K562 (cell line): ENCODE measurements around the gene MED15. TPM values are rescaled to one million over a fixed set of nuclear protein-coding genes. Genes with fewer than 3 reads are reported as not detected.

Experiments used
- ATF1 ChIP-seq, 2 experiments: fragments of 450-650 bp in 1 of 2; IDR thresholded peaks; 2 replicates each; pipeline ENCODE4 v1.6.1; 2016; ENCODE audit warnings: missing compliant biosample characterization in 1 of 2, missing genetic modification characterization in 1 of 2
- NFYB ChIP-seq: IDR thresholded peaks from 2 replicates; pipeline ENCODE4 v1.6.1; 2011; ENCODE audit warnings: mild to moderate bottlenecking, moderate library complexity; ENCODE audit not compliant: insufficient read length; ENCODE audit errors: extremely low read depth
- NR4A1 ChIP-seq, 2 experiments: fragments of 250-450 bp in 1 of 2; fragments of 450-650 bp in 1 of 2; sonication (Bioruptor Pico) in 1 of 2; IDR thresholded peaks; 2 replicates each; pipeline versions ENCODE4 v1.4.0 to v1.6.1; 2016 to 2020; ENCODE audit warnings: mild to moderate bottlenecking in 2 of 2, missing compliant biosample characterization in 1 of 2, missing genetic modification characterization in 1 of 2, moderate library complexity in 1 of 2
- PTBP1 ChIP-seq: fragments of 200-400 bp; formaldehyde crosslinking; IDR thresholded peaks from 2 replicates; pipeline ENCODE4 v1.6.1; 2017; ENCODE audit warnings: low read depth, low read length
- ZC3H8 ChIP-seq: fragments of 450-650 bp; IDR thresholded peaks from 2 replicates; pipeline ENCODE4 v1.6.1; 2017
- ZNF133 ChIP-seq: fragments of 250-450 bp; sonication (Bioruptor Pico); IDR thresholded peaks from 2 replicates; pipeline ENCODE4 v1.4.0; 2020; ENCODE audit warnings: mild to moderate bottlenecking
- ZNF232 ChIP-seq: sonication (generic); formaldehyde crosslinking; IDR thresholded peaks from 2 replicates; pipeline ENCODE4 v1.8.0; 2022; ENCODE audit warnings: mild to moderate bottlenecking, missing genetic modification reagents
- ZNF253 ChIP-seq: fragments of 250-450 bp; sonication (Bioruptor Pico); conservative IDR thresholded peaks from 2 replicates; pipeline ENCODE4 v1.6.1; 2021; ENCODE audit warnings: mild to moderate bottlenecking
- ZNF77 ChIP-seq: fragments of 250-450 bp; sonication (Bioruptor Pico); IDR thresholded peaks from 2 replicates; pipeline ENCODE4 v1.5.0; 2020
- polyA plus RNA-seq, 8 experiments: library from polyadenylated mRNA; depleted of rRNA in 4 of 8; stranded (reverse) in 5 of 8; unstranded in 3 of 8; fragments of >200 nt; fragmentation: Nextera tagmentation in 2 of 8; fragmentation: Illumina TruSeq in 1 of 8; extraction: Ambion mirVana in 2 of 8; extraction: Trizol in 1 of 8; gene quantifications; 2 replicates each; pipeline versions ENCODE4 v1.2.1 to v1.2.3, GENCODE V29; 2011 to 2014; ENCODE audit warnings: inconsistent platforms in 1 of 8, missing spikeins in 1 of 8
- total RNA-seq, 7 experiments: library from RNA; depleted of rRNA in 6 of 7; stranded (reverse); fragments of >200 nt in 6 of 7; fragmentation: Illumina TruSeq in 2 of 7; extraction: Trizol in 2 of 7; gene quantifications; 2 replicates each; pipeline versions ENCODE4 v1.2.1 to v1.2.3, GENCODE V29; 2011 to 2021; ENCODE audit warnings: low replicate concordance in 1 of 7
- TF ChIP-seq, protein P1 (sequence below), 3 experiments: fragments of 200-800 bp in 1 of 3; sonication (Bioruptor generic) in 1 of 3; sonication (generic) in 1 of 3; formaldehyde crosslinking in 1 of 3; IDR thresholded peaks; 2 replicates each; pipeline versions ENCODE4 v1.6.1 to v1.8.0; 2016 to 2022; ENCODE audit warnings: mild to moderate bottlenecking in 2 of 3, missing compliant biosample characterization in 2 of 3, missing genetic modification characterization in 2 of 3, missing genetic modification reagents in 1 of 3
- TF ChIP-seq, protein P2 (sequence below): fragments of 450-650 bp; conservative IDR thresholded peaks from 2 replicates; pipeline ENCODE4 v1.6.1; 2016; ENCODE audit warnings: missing genetic modification characterization, low read depth, mild to moderate bottlenecking, missing compliant biosample characterization, moderate library complexity
- TF ChIP-seq, protein P3 (sequence below): fragments of 450-650 bp; formaldehyde crosslinking; conservative IDR thresholded peaks from 2 replicates; pipeline ENCODE4 v1.4.0; 2022; ENCODE audit warnings: mild to moderate bottlenecking, missing genetic modification characterization
- TF ChIP-seq, protein P4 (sequence below): IDR thresholded peaks from 2 replicates; pipeline ENCODE4 v1.6.1; 2011; ENCODE audit warnings: borderline replicate concordance, low read depth, mild to moderate bottlenecking, moderate library complexity, low read length; ENCODE audit not compliant: insufficient read depth, poor library complexity, severe bottlenecking
- TF ChIP-seq, protein P5 (sequence below): fragments of 200-800 bp; sonication (Bioruptor generic); IDR thresholded peaks from 2 replicates; pipeline ENCODE4 v1.6.1; 2016; ENCODE audit warnings: missing genetic modification characterization, missing compliant biosample characterization

Gene MED15
- total and polyA plus RNA-seq, 9 of the 15 experiments (the other 6 are each of a cell fraction or from before 2014, with no cell fraction given) = 4.0 to 271 (median 60.1) TPM

DNA sequence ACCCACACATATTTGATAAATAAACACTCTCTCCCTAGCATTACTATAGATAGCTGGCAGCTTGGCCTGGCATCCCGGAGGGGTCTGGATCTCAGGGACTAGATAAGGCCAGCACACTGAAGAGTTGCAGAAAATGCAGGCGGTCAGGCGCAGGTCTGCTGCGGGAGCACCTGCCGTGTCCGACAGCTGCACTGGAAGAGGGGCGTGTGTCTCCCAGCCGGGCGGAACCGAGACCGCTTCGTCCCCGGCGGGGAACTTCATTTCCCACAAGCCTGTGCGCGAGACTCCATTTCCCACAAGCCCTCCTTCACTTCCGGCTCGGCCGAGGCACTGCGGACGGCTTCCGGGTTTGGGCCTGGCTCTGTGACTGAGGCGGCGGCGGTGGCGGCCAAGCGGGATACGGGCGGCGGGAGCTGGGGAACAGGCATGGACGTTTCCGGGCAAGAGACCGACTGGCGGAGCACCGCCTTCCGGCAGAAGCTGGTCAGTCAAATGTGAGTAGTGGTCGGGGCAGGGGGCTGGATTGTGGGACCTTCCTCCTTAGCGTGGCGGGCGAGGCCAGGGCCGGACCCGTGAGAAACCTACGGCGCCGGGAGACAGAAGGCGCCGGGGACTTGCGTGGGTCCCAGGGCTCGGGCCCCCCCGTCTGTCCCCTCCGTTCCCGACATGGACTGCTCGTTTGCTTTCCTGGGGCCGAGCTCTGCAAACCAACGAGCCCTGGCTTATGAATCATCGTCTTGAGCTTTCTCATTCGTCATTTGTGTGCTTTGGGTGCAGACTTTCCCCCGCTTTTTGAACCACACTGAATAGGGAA, at the start of gene MED15 (continued):
- TF ChIP-seq, protein P1, sequence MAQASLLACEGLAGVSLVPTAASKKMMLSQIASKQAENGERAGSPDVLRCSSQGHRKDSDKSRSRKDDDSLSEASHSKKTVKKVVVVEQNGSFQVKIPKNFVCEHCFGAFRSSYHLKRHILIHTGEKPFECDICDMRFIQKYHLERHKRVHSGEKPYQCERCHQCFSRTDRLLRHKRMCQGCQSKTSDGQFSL (CRISPR knock-in tag; IDR thresholded peaks at IDR 0.05) = no peak
- TF ChIP-seq, protein P1 (tag; IDR thresholded peaks at IDR 0.05) = no peak
- TF ChIP-seq, protein P2, sequence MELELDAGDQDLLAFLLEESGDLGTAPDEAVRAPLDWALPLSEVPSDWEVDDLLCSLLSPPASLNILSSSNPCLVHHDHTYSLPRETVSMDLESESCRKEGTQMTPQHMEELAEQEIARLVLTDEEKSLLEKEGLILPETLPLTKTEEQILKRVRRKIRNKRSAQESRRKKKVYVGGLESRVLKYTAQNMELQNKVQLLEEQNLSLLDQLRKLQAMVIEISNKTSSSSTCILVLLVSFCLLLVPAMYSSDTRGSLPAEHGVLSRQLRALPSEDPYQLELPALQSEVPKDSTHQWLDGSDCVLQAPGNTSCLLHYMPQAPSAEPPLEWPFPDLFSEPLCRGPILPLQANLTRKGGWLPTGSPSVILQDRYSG (tag) = no peak
- TF ChIP-seq, protein P3, sequence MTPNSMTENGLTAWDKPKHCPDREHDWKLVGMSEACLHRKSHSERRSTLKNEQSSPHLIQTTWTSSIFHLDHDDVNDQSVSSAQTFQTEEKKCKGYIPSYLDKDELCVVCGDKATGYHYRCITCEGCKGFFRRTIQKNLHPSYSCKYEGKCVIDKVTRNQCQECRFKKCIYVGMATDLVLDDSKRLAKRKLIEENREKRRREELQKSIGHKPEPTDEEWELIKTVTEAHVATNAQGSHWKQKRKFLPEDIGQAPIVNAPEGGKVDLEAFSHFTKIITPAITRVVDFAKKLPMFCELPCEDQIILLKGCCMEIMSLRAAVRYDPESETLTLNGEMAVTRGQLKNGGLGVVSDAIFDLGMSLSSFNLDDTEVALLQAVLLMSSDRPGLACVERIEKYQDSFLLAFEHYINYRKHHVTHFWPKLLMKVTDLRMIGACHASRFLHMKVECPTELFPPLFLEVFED (CRISPR knock-in tag) = no peak
- TF ChIP-seq PTBP1 (peak; percentile 68; the same call in 1 of the 2 replicates), NFYB (no peak), ZNF133 (no peak), NR4A1 (CRISPR knock-in tag; IDR thresholded peaks at IDR 0.05) (no peak), NR4A1 (tag; IDR thresholded peaks at IDR 0.05) (no peak), ZNF77 (CRISPR knock-in tag) (no peak), ZNF232 (peak; percentile 98), ATF1 (CRISPR knock-in tag; IDR thresholded peaks at IDR 0.05) (no peak), ATF1 (tag; IDR thresholded peaks at IDR 0.05) (no peak), ZNF253 (CRISPR knock-in tag) (peak; percentile 75; the same call in 1 of the 2 replicates), ZC3H8 (no peak)
- TF ChIP-seq, protein P4, sequence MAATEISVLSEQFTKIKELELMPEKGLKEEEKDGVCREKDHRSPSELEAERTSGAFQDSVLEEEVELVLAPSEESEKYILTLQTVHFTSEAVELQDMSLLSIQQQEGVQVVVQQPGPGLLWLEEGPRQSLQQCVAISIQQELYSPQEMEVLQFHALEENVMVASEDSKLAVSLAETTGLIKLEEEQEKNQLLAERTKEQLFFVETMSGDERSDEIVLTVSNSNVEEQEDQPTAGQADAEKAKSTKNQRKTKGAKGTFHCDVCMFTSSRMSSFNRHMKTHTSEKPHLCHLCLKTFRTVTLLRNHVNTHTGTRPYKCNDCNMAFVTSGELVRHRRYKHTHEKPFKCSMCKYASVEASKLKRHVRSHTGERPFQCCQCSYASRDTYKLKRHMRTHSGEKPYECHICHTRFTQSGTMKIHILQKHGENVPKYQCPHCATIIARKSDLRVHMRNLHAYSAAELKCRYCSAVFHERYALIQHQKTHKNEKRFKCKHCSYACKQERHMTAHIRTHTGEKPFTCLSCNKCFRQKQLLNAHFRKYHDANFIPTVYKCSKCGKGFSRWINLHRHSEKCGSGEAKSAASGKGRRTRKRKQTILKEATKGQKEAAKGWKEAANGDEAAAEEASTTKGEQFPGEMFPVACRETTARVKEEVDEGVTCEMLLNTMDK = no peak
- TF ChIP-seq, protein P5, sequence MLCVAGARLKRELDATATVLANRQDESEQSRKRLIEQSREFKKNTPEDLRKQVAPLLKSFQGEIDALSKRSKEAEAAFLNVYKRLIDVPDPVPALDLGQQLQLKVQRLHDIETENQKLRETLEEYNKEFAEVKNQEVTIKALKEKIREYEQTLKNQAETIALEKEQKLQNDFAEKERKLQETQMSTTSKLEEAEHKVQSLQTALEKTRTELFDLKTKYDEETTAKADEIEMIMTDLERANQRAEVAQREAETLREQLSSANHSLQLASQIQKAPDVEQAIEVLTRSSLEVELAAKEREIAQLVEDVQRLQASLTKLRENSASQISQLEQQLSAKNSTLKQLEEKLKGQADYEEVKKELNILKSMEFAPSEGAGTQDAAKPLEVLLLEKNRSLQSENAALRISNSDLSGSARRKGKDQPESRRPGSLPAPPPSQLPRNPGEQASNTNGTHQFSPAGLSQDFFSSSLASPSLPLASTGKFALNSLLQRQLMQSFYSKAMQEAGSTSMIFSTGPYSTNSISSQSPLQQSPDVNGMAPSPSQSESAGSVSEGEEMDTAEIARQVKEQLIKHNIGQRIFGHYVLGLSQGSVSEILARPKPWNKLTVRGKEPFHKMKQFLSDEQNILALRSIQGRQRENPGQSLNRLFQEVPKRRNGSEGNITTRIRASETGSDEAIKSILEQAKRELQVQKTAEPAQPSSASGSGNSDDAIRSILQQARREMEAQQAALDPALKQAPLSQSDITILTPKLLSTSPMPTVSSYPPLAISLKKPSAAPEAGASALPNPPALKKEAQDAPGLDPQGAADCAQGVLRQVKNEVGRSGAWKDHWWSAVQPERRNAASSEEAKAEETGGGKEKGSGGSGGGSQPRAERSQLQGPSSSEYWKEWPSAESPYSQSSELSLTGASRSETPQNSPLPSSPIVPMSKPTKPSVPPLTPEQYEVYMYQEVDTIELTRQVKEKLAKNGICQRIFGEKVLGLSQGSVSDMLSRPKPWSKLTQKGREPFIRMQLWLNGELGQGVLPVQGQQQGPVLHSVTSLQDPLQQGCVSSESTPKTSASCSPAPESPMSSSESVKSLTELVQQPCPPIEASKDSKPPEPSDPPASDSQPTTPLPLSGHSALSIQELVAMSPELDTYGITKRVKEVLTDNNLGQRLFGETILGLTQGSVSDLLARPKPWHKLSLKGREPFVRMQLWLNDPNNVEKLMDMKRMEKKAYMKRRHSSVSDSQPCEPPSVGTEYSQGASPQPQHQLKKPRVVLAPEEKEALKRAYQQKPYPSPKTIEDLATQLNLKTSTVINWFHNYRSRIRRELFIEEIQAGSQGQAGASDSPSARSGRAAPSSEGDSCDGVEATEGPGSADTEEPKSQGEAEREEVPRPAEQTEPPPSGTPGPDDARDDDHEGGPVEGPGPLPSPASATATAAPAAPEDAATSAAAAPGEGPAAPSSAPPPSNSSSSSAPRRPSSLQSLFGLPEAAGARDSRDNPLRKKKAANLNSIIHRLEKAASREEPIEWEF = no peak
